Keratinocyte (primary cell): ENCODE results near the gene MYL12B.

Source experiments
- EZH2 ChIP-seq: IDR thresholded peaks from one replicate; pipeline ENCODE4 v1.6.1; 2012; ENCODE audit warnings: inconsistent platforms, mild to moderate bottlenecking, low read length, moderate library complexity
- TF ChIP-seq, protein P1 (sequence below), 3 experiments: IDR thresholded peaks in 1 of 3; conservative IDR thresholded peaks in 1 of 3; optimal IDR thresholded peaks in 1 of 3; 2 replicates in 2 of 3; 3 replicates in 1 of 3; pipeline versions ENCODE3 to v1.5.1; 2011; ENCODE audit warnings: low read length in 3 of 3, mild to moderate bottlenecking in 3 of 3, moderate library complexity in 2 of 3, control low read depth in 1 of 3, inconsistent platforms in 1 of 3; ENCODE audit not compliant: insufficient read depth in 2 of 3; ENCODE audit errors: extremely low read depth in 1 of 3

DNA sequence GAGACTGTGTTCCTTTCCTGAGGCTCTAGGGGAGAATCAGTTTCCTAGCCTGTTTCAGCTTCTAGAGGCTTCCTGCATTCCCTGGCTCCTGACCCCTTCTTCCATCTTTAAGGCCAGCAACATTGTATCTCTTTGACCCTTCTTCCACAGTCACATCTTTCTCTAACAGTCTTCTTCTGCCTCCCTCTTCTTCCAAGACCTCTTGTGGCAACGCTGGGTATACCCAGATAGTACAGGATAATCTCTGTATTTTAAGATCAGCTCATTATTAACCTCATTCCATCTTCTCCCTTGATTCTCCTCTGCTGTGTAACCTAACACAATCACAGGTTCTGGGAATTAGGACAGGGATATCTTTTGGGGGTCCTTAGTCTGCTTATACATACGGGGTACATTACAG lies 23.2 kb upstream of the MYL12B start:
- TF ChIP-seq, protein P1, sequence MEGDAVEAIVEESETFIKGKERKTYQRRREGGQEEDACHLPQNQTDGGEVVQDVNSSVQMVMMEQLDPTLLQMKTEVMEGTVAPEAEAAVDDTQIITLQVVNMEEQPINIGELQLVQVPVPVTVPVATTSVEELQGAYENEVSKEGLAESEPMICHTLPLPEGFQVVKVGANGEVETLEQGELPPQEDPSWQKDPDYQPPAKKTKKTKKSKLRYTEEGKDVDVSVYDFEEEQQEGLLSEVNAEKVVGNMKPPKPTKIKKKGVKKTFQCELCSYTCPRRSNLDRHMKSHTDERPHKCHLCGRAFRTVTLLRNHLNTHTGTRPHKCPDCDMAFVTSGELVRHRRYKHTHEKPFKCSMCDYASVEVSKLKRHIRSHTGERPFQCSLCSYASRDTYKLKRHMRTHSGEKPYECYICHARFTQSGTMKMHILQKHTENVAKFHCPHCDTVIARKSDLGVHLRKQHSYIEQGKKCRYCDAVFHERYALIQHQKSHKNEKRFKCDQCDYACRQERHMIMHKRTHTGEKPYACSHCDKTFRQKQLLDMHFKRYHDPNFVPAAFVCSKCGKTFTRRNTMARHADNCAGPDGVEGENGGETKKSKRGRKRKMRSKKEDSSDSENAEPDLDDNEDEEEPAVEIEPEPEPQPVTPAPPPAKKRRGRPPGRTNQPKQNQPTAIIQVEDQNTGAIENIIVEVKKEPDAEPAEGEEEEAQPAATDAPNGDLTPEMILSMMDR (optimal IDR thresholded peaks at IDR 0.05 in 1 of 3, IDR thresholded peaks at IDR 0.05 in 1 of 3, conservative IDR thresholded peaks at IDR 0.05 in 1 of 3; ENCODE audit: extremely low read depth in 1 of 3, insufficient read depth in 2 of 3, low read length in 3 of 3) = no peak
- no peak for TF ChIP-seq EZH2
